MM.1S (cell line): ENCODE data around the gene GSTM1.

Experiments
- CTCF ChIP-seq: fragments of 300-600 bp; sonication (generic); IDR thresholded peaks from 2 replicates; pipeline ENCODE4 v1.5.1; 2016; ENCODE audit warnings: antibody characterized with exemption, low read length, mixed read lengths
- EZH2 ChIP-seq: fragments of 300-600 bp; sonication (generic); optimal IDR thresholded peaks from 2 replicates; pipeline ENCODE3; 2017; ENCODE audit warnings: low read depth, mild to moderate bottlenecking, antibody characterized with exemption, low read length, mixed read lengths

GRCh38 chr1:109640285-109640865, 47.2 kb upstream of the GSTM1 start:
- TF ChIP-seq CTCF: peak; percentile 74
- no peak for TF ChIP-seq EZH2
